GM12801 (cell line): Measurements from ENCODE around the gene GNG7.

Experiments
- CTCF ChIP-seq: IDR thresholded peaks from one replicate; pipeline ENCODE4 v1.5.1; 2011; ENCODE audit warnings: control low read depth; ENCODE audit not compliant: insufficient read length; ENCODE audit errors: extremely low read depth

The GNG7 gene

GRCh38 chr19:2529473-2529918 is 173.0 kb downstream of the GNG7 start:
- TF ChIP-seq CTCF, result no peak

GRCh38 chr19:2528675-2529101 is 173.8 kb downstream of the GNG7 start:
- no peak for TF ChIP-seq CTCF

GRCh38 chr19:2527686-2528085 is 174.8 kb downstream of the GNG7 start:
- TF ChIP-seq CTCF, result no peak

- no peak for TF ChIP-seq CTCF
Measured at GRCh38 chr19:2527171-2527570, 175.3 kb downstream of the GNG7 start.

GRCh38 chr19:2524840-2525723 is 177.4 kb downstream of the GNG7 start:
- no peak for TF ChIP-seq CTCF

- TF ChIP-seq CTCF, result no peak
Measured at GRCh38 chr19:2524361-2524839, 178.1 kb downstream of the GNG7 start.

GRCh38 chr19:2523630-2524311 is 178.7 kb downstream of the GNG7 start:
- TF ChIP-seq CTCF, result no peak
